ENCODE results near the gene DLG5. TPM values are rescaled to one million over a fixed set of nuclear protein-coding genes. Genes with fewer than 3 reads are reported as not detected.

Gene DLG5
- total RNA-seq, 2 experiments from 2014 or later, result 2.8 to 2.9 TPM

Other genes starting within 250 kb of the DLG5 start
- 10 to 100 TPM; 18.1 to 18.8 TPM for gene POLR3A, start 102.8 kb upstream of the DLG5 start, total RNA-seq
- 1,000 to 10,000 TPM; 1,565 to 2,086 TPM for gene RPS24, start 107.1 kb upstream of the DLG5 start, total RNA-seq

Data from activated CD4-positive, alpha-beta T cell treated with anti-CD3 and anti-CD28 coated beads, Interleukin-2, amount 10 ng/mL, durations not matched to agents 7 days and 5 days (primary cell).